ENCODE measurements around the gene PTPRK.

The PTPRK gene

DNA sequence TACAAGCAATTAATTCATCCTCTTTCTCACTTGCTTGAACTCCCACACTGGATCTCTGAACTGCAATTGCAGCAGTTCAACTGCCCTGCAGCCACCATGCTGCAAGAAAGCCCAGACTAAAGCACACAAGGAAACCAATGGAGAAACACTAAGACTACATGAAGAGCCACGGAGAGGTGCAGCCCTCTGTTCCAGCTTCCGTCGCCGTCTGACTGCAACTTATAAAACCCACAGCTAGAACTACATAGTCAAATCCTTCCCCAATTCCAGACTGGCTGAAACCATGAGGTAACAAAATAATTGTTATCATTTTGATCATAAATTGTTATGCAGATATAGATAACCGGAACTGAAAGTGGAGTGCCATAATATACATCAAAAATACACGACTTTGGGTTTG is 598.4 kb downstream of the PTPRK start:
- H2BK12ac ChIP-seq (ENCODE audit: low read length in 2 of 2), result no peak overlapping the region

DNA sequence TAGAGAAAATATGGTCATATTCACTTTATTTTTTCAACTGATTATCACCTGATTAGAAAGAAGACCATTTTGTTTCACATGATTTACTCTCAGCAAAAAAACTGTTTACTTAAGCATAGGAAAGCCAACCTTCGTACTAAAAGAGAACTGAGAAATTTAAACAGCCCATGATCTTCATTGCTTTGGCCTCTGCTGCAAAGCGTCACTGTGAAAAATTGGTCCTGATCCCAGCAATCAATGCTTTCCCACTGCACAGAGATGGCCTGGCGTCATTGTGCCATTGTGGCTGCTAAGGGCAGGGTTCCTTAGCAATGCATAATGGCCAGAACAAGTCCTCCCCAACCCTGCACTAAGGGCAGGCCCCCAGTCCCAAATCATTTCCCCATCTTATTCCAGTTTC is 599.6 kb downstream of the PTPRK start:
- Histone ChIP-seq H3K18ac (ENCODE audit: low read depth in 1 of 2, low read length in 2 of 2) (no peak overlapping the region), H3K9ac (ENCODE audit: low read length) (no peak overlapping the region), H2AFZ (ENCODE audit: low read depth, low read length) (no peak overlapping the region), H2BK15ac (ENCODE audit: low read depth, poor library complexity, severe bottlenecking) (no peak overlapping the region), H4K8ac (ENCODE audit: low read length) (no peak overlapping the region), H3K79me1 (replicated peaks; ENCODE audit: low read length, poor library complexity, severe bottlenecking) (no peaks in the 10 kb centered on the region), H3K23ac (ENCODE audit: low read length in 2 of 2) (no peak overlapping the region), H3K27me3 (ENCODE audit: control insufficient read depth in 1 of 2, insufficient read depth in 1 of 2, low read length in 2 of 2) (peaks cover 0 to 3% of the 10 kb centered on the region in 2 experiments), H3K27ac (ENCODE audit: low read length, poor library complexity, severe bottlenecking) (no peak overlapping the region), H3K4me2 (ENCODE audit: low read length, poor library complexity, severe bottlenecking) (no peak overlapping the region), H3K9me3 (ENCODE audit: control insufficient read depth, low read length) (peaks cover 6% of the 10 kb centered on the region), H2BK12ac (ENCODE audit: low read length in 2 of 2) (no peak overlapping the region), H3K14ac (ENCODE audit: low read length in 2 of 2) (no peak overlapping the region), H3K4me1 (ENCODE audit: control insufficient read depth, insufficient read depth, low read depth, low read length) (no peaks in the 10 kb centered on the region), H3K36me3 (ENCODE audit: control insufficient read depth in 1 of 2, insufficient read depth in 2 of 2, low read depth in 1 of 2, low read length in 2 of 2) (no peaks in the 10 kb centered on the region), H3K4me3 (ENCODE audit: insufficient read depth in 1 of 2, low read depth in 1 of 2, low read length in 2 of 2) (no peak overlapping the region), H2BK5ac (ENCODE audit: low read depth, low read length, poor library complexity, severe bottlenecking) (no peak overlapping the region), H4K91ac (ENCODE audit: low read length) (no peak overlapping the region), H2AK5ac (ENCODE audit: low read length, severe bottlenecking) (no peak overlapping the region), H3K4ac (ENCODE audit: low read depth in 1 of 2, low read length in 2 of 2) (no peak overlapping the region), H2BK120ac (ENCODE audit: low read depth, low read length) (no peak overlapping the region)
- DNase-seq, result no peak
- 78% methylated on average over 3 of the region's 3 CpGs for WGBS

More for the DNA sequence above, 598.4 kb downstream of the PTPRK start:
- H4K91ac ChIP-seq (ENCODE audit: low read length), result no peak overlapping the region
- DNase-seq, result no peak
- H3K14ac ChIP-seq (ENCODE audit: low read length in 2 of 2), result no peak overlapping the region
- no peak overlapping the region for H3K4me2 ChIP-seq (ENCODE audit: low read length, poor library complexity, severe bottlenecking)
- H2BK15ac ChIP-seq (ENCODE audit: low read depth, poor library complexity, severe bottlenecking), result no peak overlapping the region
- H2AFZ ChIP-seq (ENCODE audit: low read depth, low read length), result no peak overlapping the region
- H3K4me3 ChIP-seq (ENCODE audit: insufficient read depth in 1 of 2, low read depth in 1 of 2, low read length in 2 of 2), result no peak overlapping the region
- H3K23ac ChIP-seq (ENCODE audit: low read length in 2 of 2), result no peak overlapping the region
- H3K4ac ChIP-seq (ENCODE audit: low read depth in 1 of 2, low read length in 2 of 2), result no peak overlapping the region
- H3K9ac ChIP-seq (ENCODE audit: low read length), result no peak overlapping the region
- peaks cover 6% of the 10 kb centered on the region for H3K9me3 ChIP-seq (ENCODE audit: control insufficient read depth, low read length)
- H2BK5ac ChIP-seq (ENCODE audit: low read depth, low read length, poor library complexity, severe bottlenecking), result no peak overlapping the region
- no peak overlapping the region for H3K18ac ChIP-seq (ENCODE audit: low read depth in 1 of 2, low read length in 2 of 2)
- peaks cover 0 to 3% of the 10 kb centered on the region in 2 experiments for H3K27me3 ChIP-seq (ENCODE audit: control insufficient read depth in 1 of 2, insufficient read depth in 1 of 2, low read length in 2 of 2)
- no peak overlapping the region for H2BK120ac ChIP-seq (ENCODE audit: low read depth, low read length)
- no peaks in the 10 kb centered on the region for H3K36me3 ChIP-seq (ENCODE audit: control insufficient read depth in 1 of 2, insufficient read depth in 2 of 2, low read depth in 1 of 2, low read length in 2 of 2)
- 97% methylated on average over 6 of the region's 6 CpGs for WGBS
- H3K79me1 ChIP-seq (replicated peaks; ENCODE audit: low read length, poor library complexity, severe bottlenecking), result no peaks in the 10 kb centered on the region
- no peak overlapping the region for H3K27ac ChIP-seq (ENCODE audit: low read length, poor library complexity, severe bottlenecking)
- H4K8ac ChIP-seq (ENCODE audit: low read length), result no peak overlapping the region
- no peak overlapping the region for H2AK5ac ChIP-seq (ENCODE audit: low read length, severe bottlenecking)
- H3K4me1 ChIP-seq (ENCODE audit: control insufficient read depth, insufficient read depth, low read depth, low read length), result no peaks in the 10 kb centered on the region
